ENCODE data around the gene NFKBIB. TPM values are rescaled to one million over a fixed set of nuclear protein-coding genes. Genes with fewer than 3 reads are reported as not detected.

Gene NFKBIB
- total and polyA plus RNA-seq, 2 of the 13 experiments (the other 11 are each of a cell fraction or from before 2014, with no cell fraction given) = 8.6 to 14.9 TPM

DNA sequence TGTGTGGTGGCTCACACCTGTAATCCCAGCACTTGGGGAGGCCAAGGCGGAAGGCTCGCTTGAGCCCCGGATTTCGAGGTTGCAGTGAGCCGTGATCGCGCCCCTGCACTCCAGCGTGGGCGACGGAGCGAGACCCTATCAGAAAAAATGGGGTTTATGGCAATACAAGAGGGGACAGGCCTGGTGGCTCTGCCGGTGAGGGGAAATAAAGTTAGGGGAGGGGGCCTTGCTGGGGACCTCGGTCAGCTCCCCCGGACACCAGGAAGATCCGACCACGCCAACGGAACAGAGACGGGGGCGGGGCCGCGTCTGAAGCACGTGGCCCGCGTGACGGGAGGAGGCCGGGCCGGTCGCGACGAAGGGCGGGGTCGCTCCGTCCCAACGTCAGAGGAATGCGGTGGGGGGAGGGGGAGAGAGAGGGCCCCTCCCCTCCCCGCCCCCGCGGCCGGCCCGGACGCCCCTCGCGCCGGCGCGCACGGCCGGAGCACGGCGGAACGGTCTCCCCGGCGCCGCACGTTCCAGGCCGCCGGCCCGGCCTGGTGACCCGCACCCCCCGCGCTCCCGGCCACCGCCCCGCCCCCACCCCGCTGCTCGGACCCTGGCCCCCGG is 48.0 kb upstream of the NFKBIB start (continued):
- TF ChIP-seq, protein P1, sequence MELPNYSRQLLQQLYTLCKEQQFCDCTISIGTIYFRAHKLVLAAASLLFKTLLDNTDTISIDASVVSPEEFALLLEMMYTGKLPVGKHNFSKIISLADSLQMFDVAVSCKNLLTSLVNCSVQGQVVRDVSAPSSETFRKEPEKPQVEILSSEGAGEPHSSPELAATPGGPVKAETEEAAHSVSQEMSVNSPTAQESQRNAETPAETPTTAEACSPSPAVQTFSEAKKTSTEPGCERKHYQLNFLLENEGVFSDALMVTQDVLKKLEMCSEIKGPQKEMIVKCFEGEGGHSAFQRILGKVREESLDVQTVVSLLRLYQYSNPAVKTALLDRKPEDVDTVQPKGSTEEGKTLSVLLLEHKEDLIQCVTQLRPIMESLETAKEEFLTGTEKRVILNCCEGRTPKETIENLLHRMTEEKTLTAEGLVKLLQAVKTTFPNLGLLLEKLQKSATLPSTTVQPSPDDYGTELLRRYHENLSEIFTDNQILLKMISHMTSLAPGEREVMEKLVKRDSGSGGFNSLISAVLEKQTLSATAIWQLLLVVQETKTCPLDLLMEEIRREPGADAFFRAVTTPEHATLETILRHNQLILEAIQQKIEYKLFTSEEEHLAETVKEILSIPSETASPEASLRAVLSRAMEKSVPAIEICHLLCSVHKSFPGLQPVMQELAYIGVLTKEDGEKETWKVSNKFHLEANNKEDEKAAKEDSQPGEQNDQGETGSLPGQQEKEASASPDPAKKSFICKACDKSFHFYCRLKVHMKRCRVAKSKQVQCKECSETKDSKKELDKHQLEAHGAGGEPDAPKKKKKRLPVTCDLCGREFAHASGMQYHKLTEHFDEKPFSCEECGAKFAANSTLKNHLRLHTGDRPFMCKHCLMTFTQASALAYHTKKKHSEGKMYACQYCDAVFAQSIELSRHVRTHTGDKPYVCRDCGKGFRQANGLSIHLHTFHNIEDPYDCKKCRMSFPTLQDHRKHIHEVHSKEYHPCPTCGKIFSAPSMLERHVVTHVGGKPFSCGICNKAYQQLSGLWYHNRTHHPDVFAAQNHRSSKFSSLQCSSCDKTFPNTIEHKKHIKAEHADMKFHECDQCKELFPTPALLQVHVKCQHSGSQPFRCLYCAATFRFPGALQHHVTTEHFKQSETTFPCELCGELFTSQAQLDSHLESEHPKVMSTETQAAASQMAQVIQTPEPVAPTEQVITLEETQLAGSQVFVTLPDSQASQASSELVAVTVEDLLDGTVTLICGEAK (IDR thresholded peaks at IDR 0.05) = no peak
- TF ChIP-seq, protein P1 (CRISPR knock-in tag; IDR thresholded peaks at IDR 0.05) = no peak; the same call in 1 of the 2 replicates
- TF ChIP-seq, protein P2, sequence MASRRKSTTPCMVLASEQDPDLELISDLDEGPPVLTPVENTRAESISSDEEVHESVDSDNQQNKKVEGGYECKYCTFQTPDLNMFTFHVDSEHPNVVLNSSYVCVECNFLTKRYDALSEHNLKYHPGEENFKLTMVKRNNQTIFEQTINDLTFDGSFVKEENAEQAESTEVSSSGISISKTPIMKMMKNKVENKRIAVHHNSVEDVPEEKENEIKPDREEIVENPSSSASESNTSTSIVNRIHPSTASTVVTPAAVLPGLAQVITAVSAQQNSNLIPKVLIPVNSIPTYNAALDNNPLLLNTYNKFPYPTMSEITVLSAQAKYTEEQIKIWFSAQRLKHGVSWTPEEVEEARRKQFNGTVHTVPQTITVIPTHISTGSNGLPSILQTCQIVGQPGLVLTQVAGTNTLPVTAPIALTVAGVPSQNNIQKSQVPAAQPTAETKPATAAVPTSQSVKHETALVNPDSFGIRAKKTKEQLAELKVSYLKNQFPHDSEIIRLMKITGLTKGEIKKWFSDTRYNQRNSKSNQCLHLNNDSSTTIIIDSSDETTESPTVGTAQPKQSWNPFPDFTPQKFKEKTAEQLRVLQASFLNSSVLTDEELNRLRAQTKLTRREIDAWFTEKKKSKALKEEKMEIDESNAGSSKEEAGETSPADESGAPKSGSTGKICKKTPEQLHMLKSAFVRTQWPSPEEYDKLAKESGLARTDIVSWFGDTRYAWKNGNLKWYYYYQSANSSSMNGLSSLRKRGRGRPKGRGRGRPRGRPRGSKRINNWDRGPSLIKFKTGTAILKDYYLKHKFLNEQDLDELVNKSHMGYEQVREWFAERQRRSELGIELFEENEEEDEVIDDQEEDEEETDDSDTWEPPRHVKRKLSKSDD (CRISPR knock-in tag; IDR thresholded peaks at IDR 0.05; ENCODE audit: low read depth) = peak; percentile 67; the same call in 1 of the 2 replicates
- TF ChIP-seq ZNF672 (CRISPR knock-in tag; IDR thresholded peaks at IDR 0.05) (no peak), NFKB2 (CRISPR knock-in tag; IDR thresholded peaks at IDR 0.05; ENCODE audit: borderline replicate concordance) (peak; percentile 76; the same call in 1 of the 2 replicates), GATAD2A (CRISPR knock-in tag; IDR thresholded peaks at IDR 0.05) (peak; percentile 43; the same call in 1 of the 2 replicates), TP53 (CRISPR knock-in tag; conservative IDR thresholded peaks at IDR 0.05) (no peak), MTA1 (CRISPR knock-in tag; IDR thresholded peaks at IDR 0.05; ENCODE audit: borderline replicate concordance) (peak; percentile 9; the same call in 1 of the 2 replicates), SOX5 (CRISPR knock-in tag; IDR thresholded peaks at IDR 0.05; ENCODE audit: borderline replicate concordance) (no peak)
- TF ChIP-seq, protein P3, sequence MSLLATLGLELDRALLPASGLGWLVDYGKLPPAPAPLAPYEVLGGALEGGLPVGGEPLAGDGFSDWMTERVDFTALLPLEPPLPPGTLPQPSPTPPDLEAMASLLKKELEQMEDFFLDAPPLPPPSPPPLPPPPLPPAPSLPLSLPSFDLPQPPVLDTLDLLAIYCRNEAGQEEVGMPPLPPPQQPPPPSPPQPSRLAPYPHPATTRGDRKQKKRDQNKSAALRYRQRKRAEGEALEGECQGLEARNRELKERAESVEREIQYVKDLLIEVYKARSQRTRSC (CRISPR knock-in tag; IDR thresholded peaks at IDR 0.05; ENCODE audit: low read depth) = no peak
- TF ChIP-seq, protein P4, sequence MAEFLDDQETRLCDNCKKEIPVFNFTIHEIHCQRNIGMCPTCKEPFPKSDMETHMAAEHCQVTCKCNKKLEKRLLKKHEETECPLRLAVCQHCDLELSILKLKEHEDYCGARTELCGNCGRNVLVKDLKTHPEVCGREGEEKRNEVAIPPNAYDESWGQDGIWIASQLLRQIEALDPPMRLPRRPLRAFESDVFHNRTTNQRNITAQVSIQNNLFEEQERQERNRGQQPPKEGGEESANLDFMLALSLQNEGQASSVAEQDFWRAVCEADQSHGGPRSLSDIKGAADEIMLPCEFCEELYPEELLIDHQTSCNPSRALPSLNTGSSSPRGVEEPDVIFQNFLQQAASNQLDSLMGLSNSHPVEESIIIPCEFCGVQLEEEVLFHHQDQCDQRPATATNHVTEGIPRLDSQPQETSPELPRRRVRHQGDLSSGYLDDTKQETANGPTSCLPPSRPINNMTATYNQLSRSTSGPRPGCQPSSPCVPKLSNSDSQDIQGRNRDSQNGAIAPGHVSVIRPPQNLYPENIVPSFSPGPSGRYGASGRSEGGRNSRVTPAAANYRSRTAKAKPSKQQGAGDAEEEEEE (CRISPR knock-in tag; IDR thresholded peaks at IDR 0.05; ENCODE audit: borderline replicate concordance) = no peak
- TF ChIP-seq, protein P5, sequence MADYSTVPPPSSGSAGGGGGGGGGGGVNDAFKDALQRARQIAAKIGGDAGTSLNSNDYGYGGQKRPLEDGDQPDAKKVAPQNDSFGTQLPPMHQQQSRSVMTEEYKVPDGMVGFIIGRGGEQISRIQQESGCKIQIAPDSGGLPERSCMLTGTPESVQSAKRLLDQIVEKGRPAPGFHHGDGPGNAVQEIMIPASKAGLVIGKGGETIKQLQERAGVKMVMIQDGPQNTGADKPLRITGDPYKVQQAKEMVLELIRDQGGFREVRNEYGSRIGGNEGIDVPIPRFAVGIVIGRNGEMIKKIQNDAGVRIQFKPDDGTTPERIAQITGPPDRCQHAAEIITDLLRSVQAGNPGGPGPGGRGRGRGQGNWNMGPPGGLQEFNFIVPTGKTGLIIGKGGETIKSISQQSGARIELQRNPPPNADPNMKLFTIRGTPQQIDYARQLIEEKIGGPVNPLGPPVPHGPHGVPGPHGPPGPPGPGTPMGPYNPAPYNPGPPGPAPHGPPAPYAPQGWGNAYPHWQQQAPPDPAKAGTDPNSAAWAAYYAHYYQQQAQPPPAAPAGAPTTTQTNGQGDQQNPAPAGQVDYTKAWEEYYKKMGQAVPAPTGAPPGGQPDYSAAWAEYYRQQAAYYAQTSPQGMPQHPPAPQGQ (CRISPR knock-in tag; IDR thresholded peaks at IDR 0.05; ENCODE audit: borderline replicate concordance) = no peak
